Measurements from ENCODE around the gene PP2D1. TPM values are rescaled to one million over a fixed set of nuclear protein-coding genes. Genes with fewer than 3 reads are reported as not detected.

The PP2D1 gene
- total RNA-seq, 2 experiments from 2014 or later, result not detected

DNA sequence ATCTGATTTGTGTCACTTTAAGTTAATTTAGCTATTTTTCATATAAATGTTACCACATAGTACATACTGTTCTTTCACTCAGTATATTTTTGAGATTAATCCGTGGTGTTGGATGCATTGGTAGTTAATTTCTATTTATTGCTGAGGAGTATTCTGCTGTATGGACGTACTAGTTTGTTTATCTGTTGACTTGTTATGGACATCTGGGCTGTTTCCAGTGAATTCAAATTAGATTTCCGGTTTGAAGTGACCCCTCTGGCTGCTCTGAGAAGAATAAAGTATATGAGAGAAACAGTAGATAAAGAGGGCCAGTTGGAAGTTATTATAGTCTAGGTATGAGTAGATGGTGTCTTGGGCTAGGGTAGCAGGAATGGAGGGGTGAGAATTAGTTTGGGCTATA, 43.8 kb upstream of the PP2D1 start:
- no peak for DNase-seq (ENCODE audit: low spot score)
- TF ChIP-seq, protein P1, sequence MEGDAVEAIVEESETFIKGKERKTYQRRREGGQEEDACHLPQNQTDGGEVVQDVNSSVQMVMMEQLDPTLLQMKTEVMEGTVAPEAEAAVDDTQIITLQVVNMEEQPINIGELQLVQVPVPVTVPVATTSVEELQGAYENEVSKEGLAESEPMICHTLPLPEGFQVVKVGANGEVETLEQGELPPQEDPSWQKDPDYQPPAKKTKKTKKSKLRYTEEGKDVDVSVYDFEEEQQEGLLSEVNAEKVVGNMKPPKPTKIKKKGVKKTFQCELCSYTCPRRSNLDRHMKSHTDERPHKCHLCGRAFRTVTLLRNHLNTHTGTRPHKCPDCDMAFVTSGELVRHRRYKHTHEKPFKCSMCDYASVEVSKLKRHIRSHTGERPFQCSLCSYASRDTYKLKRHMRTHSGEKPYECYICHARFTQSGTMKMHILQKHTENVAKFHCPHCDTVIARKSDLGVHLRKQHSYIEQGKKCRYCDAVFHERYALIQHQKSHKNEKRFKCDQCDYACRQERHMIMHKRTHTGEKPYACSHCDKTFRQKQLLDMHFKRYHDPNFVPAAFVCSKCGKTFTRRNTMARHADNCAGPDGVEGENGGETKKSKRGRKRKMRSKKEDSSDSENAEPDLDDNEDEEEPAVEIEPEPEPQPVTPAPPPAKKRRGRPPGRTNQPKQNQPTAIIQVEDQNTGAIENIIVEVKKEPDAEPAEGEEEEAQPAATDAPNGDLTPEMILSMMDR (conservative IDR thresholded peaks at IDR 0.05; ENCODE audit: low read length), result no peak
- TF ChIP-seq EZH2phosphoT487 (IDR thresholded peaks at IDR 0.05; ENCODE audit: borderline replicate concordance, low read depth, low read length), result no peak
- no peak overlapping the region for H2AFZ ChIP-seq (ENCODE audit: low read length)
- H3K9me3 ChIP-seq (ENCODE audit: low read length), result no peaks in the 10 kb centered on the region
- intact Hi-C loops (cut with micrococcal nuclease; ENCODE audit: unreplicated experiment), result no loop called here
- H3K4me3 ChIP-seq (ENCODE audit: low read depth, low read length, poor library complexity, severe bottlenecking), result peak overlapping the region; percentile 27
- no TSS peak for BruUV-seq (replicated peaks)
- no peaks in the 10 kb centered on the region for H4K20me1 ChIP-seq (ENCODE audit: insufficient read depth, low read length)
- no peaks in the 10 kb centered on the region for H3K36me3 ChIP-seq (ENCODE audit: insufficient read depth, low read length)
- ChIA-PET POLR2A (interaction anchor here (0.5 to 1.5 kb wide), 3 partner anchors 12 to 130 kb away, joined by 3 to 4 read pairs (median 3); partner anchors contain the start of gene SGO1), CTCF (ENCODE audit: unreplicated experiment) (no interaction called here)
- no peaks in the 10 kb centered on the region for H3K9me2 ChIP-seq (ENCODE audit: insufficient read depth, low read length)
- peaks cover 51% of the 10 kb centered on the region; the same call in 1 of the 2 replicates for H3K79me2 ChIP-seq (ENCODE audit: insufficient read depth, low read depth, low read length)
- H3K4me2 ChIP-seq (ENCODE audit: low read length), result peak overlapping the region; percentile 63
- H3K4me1 ChIP-seq (ENCODE audit: insufficient read depth, low read length, poor library complexity, severe bottlenecking), result peaks cover 33% of the 10 kb centered on the region
- H3K27ac ChIP-seq (ENCODE audit: low read depth, low read length, poor library complexity, severe bottlenecking), result peak overlapping the region; percentile 48

DNA sequence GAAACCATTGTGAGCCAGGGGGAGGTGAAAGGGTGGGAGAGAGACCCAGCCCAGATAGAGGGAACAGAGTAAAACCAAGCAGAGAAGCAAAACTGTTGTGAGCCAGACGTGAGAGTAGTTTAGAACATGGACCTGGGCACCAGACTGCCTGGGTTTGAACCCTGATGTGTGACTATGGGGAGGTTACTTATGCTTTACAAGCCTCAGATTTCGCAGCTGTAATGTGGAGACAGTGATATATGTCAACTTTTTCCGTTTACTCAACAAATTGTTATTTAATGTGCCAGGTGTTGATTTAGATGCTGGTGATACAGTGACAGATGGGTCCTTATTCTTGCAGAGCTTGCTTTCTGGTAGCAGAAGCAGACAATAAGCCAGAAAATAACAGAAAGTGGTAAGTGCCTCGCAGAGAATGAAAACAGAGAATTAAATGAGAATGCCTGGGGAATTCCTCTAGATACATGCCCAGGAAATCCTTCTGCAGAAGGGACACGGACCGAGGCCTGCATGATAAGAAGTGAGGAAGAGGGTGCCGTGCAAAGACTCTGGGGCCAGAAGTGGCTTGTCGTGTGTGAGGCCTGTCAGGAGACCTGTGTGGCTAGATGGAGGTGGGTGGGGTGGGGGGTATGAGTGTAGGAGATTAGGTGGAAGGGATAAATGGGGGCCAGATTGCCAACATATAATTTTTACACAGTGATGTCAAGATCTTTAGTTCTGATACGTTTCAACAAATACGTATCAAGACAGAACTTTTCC, 43.1 kb upstream of the PP2D1 start:
- peak overlapping the region; percentile 48 for H3K27ac ChIP-seq (ENCODE audit: low read depth, low read length, poor library complexity, severe bottlenecking)
- intact Hi-C loops (cut with micrococcal nuclease; ENCODE audit: unreplicated experiment), result no loop called here
- no peaks in the 10 kb centered on the region for H3K9me3 ChIP-seq (ENCODE audit: low read length)
- POLR2A ChIA-PET, result interaction anchor here (0.5 to 1.5 kb wide), 3 partner anchors 11 to 131 kb away, joined by 3 to 4 read pairs (median 3); partner anchors contain the start of gene SGO1
- BruUV-seq (replicated peaks), result no TSS peak
- CTCF ChIA-PET (ENCODE audit: unreplicated experiment), result no interaction called here
- TF ChIP-seq, protein P1 (conservative IDR thresholded peaks at IDR 0.05; ENCODE audit: low read length), result no peak
- no peak for TF ChIP-seq EZH2phosphoT487 (IDR thresholded peaks at IDR 0.05; ENCODE audit: borderline replicate concordance, low read depth, low read length)
- H4K20me1 ChIP-seq (ENCODE audit: insufficient read depth, low read length), result no peaks in the 10 kb centered on the region
- H3K4me1 ChIP-seq (ENCODE audit: insufficient read depth, low read length, poor library complexity, severe bottlenecking), result peaks cover 36% of the 10 kb centered on the region
- H3K4me3 ChIP-seq (ENCODE audit: low read depth, low read length, poor library complexity, severe bottlenecking), result peak overlapping the region; percentile 27
- H3K9me2 ChIP-seq (ENCODE audit: insufficient read depth, low read length), result no peaks in the 10 kb centered on the region
- H3K36me3 ChIP-seq (ENCODE audit: insufficient read depth, low read length), result no peaks in the 10 kb centered on the region
- H3K79me2 ChIP-seq (ENCODE audit: insufficient read depth, low read depth, low read length), result peaks cover 56% of the 10 kb centered on the region; the same call in 1 of the 2 replicates
- H3K4me2 ChIP-seq (ENCODE audit: low read length), result peak overlapping the region; percentile 63
- DNase-seq (ENCODE audit: low spot score), result peak; percentile 62
- no peak overlapping the region for H2AFZ ChIP-seq (ENCODE audit: low read length)

DNA sequence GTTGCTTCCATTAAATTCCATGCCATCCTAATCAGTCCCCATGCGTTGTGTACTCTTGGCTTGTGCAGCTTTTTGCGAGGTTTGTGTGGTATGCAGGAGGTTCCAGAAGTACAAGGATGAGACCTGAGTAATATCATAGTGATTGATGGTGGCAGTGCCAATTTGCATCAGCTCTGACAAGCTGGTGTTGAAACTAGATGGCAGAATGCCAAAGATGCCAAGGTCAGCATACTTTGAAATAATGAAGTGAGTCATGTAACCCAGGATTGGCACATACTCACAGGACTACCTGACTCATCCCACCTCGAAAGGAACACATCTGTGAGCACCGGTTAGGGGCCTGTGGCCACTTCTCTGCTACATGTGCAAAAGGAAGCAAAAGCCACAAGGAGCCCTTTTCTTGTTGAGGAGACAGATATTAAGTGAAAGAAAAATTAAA, 42.5 kb upstream of the PP2D1 start:
- Histone ChIP-seq H3K4me2 (ENCODE audit: low read length) (peak overlapping the region; percentile 63), H3K4me3 (ENCODE audit: low read depth, low read length, poor library complexity, severe bottlenecking) (peak overlapping the region; percentile 27)
- intact Hi-C loops (cut with micrococcal nuclease; ENCODE audit: unreplicated experiment), result no loop called here

More for the DNA sequence above, 42.5 kb upstream of the PP2D1 start:
- peak; percentile 56 for DNase-seq (ENCODE audit: low spot score)
- Histone ChIP-seq H3K9me2 (ENCODE audit: insufficient read depth, low read length) (no peaks in the 10 kb centered on the region), H3K27ac (ENCODE audit: low read depth, low read length, poor library complexity, severe bottlenecking) (peak overlapping the region; percentile 48), H3K79me2 (ENCODE audit: insufficient read depth, low read depth, low read length) (peaks cover 60% of the 10 kb centered on the region; the same call in 1 of the 2 replicates), H2AFZ (ENCODE audit: low read length) (no peak overlapping the region), H3K9me3 (ENCODE audit: low read length) (no peaks in the 10 kb centered on the region), H4K20me1 (ENCODE audit: insufficient read depth, low read length) (no peaks in the 10 kb centered on the region), H3K36me3 (ENCODE audit: insufficient read depth, low read length) (no peaks in the 10 kb centered on the region), H3K4me1 (ENCODE audit: insufficient read depth, low read length, poor library complexity, severe bottlenecking) (peaks cover 42% of the 10 kb centered on the region)
- no TSS peak for BruUV-seq (replicated peaks)
- POLR2A ChIA-PET, result no interaction called here
- CTCF ChIA-PET (ENCODE audit: unreplicated experiment), result no interaction called here
- TF ChIP-seq, protein P1 (conservative IDR thresholded peaks at IDR 0.05; ENCODE audit: low read length), result no peak
- no peak for TF ChIP-seq EZH2phosphoT487 (IDR thresholded peaks at IDR 0.05; ENCODE audit: borderline replicate concordance, low read depth, low read length)

Data from OCI-LY7 (cell line).